Measurements from ENCODE around the gene TRIM27. TPM values are rescaled to one million over a fixed set of nuclear protein-coding genes. Genes with fewer than 3 reads are reported as not detected.
"Not testable (repeated sequence)": the region's sequence is repeated elsewhere in the genome, so short reads cannot be mapped to it uniquely, and the experiment has no call there.

Gene TRIM27
- total RNA-seq, 2 donors from 2014 or later: 56.3 to 69.2 TPM

GRCh38 chr6:28856620-28857005 lies 67.2 kb downstream of the TRIM27 start:
- no peaks in the 10 kb centered on the region for H3K27me3 ChIP-seq

GRCh38 chr6:28854405-28854804 lies 69.4 kb downstream of the TRIM27 start:
- H3K36me3 ChIP-seq (replicated peaks in 1 of 2; ENCODE audit: insufficient read depth in 1 of 2, low read depth in 2 of 2); H3K4me3 ChIP-seq; H3K27ac ChIP-seq; H3K27me3 ChIP-seq; H3K9me3 ChIP-seq; H3K4me1 ChIP-seq; ATAC-seq; DNase-seq; intact Hi-C loops (cut with DNase I): not testable (repeated sequence)
- WGBS, 2 donors: 78 to 85% methylated on average over 2 of the region's 2 CpGs

More at GRCh38 chr6:28856620-28857005, 67.2 kb downstream of the TRIM27 start:
- H3K36me3 ChIP-seq (replicated peaks in 1 of 2; ENCODE audit: insufficient read depth in 1 of 2, low read depth in 2 of 2): no peaks in the 10 kb centered on the region
- WGBS, 2 donors: 30 to 56% methylated on average over 1 of the region's 1 CpG
- ATAC-seq (no peak), DNase-seq (no peak)
- no peak overlapping the region for H3K4me3 ChIP-seq
- no peaks in the 10 kb centered on the region for H3K4me1 ChIP-seq
- intact Hi-C loops (cut with DNase I): no loop called here
- TF ChIP-seq POLR2A (IDR thresholded peaks at IDR 0.05) (no peak), CTCF (IDR thresholded peaks at IDR 0.05) (no peak)
- H3K27ac ChIP-seq: no peak overlapping the region
- H3K9me3 ChIP-seq: no peaks in the 10 kb centered on the region

Small RNA genes lying within 50 kb of the gene (small RNA-seq; reads per million reads assigned to genes)
- gene RNU6-930P: not detected

Other genes starting within 250 kb of the TRIM27 start
- gene ZNF311, start 81.3 kb upstream of the TRIM27 start, total RNA-seq: not detected
- gene OR2W1, start 121.2 kb upstream of the TRIM27 start, total RNA-seq: not detected
- gene OR2B3, start 163.3 kb upstream of the TRIM27 start, total RNA-seq: not detected
- not detected for gene OR2J1, start 175.5 kb upstream of the TRIM27 start, total RNA-seq
- gene OR2J3, start 184.1 kb upstream of the TRIM27 start, total RNA-seq: not detected
- not detected for gene OR2J2, start 246.9 kb upstream of the TRIM27 start, total RNA-seq